Activated CD8-positive, alpha-beta T cell treated with anti-CD3 and anti-CD28 coated beads for 36 hours (primary cell): ENCODE data around the gene KCNK2. TPM values are rescaled to one million over a fixed set of nuclear protein-coding genes. Genes with fewer than 3 reads are reported as not detected.

ENCODE experiments used
- ATAC-seq: fragments of 200-7000 bp; cut with Tn5 transposase; one replicate; pipeline ENCODE4 v1.10.0; 2021; ENCODE audit warnings: mild to moderate bottlenecking, moderate library complexity
- CTCF ChIA-PET: fragments of 350-600 bp; sonication (Branson Sonifier 250); formaldehyde crosslinking; loops from one replicate; lab custom pipeline; 2021; ENCODE audit warnings: antibody characterized with exemption; lab: Charles Lee
- POLR2A ChIA-PET: fragments of 350-600 bp; sonication (Branson Sonifier 250); formaldehyde crosslinking; loops from one replicate; lab custom pipeline; 2021; ENCODE audit warnings: antibody characterized with exemption; lab: Charles Lee
- DNase-seq: peaks from one replicate; pipeline ENCODE4 v3.0.0-alpha.2; 2020
- H3K27ac Mint-ChIP-seq: one replicate; pipeline ENCODE4 v1.8.0; 2021; ENCODE audit warnings: mild to moderate bottlenecking, mixed read lengths
- H3K27me3 Mint-ChIP-seq: one replicate; pipeline ENCODE4 v1.8.0; 2021; ENCODE audit warnings: mixed read lengths
- H3K36me3 Mint-ChIP-seq: one replicate; pipeline ENCODE4 v1.8.0; 2021; ENCODE audit warnings: low read depth, mixed read lengths
- H3K4me1 Mint-ChIP-seq: one replicate; pipeline ENCODE4 v1.8.0; 2021; ENCODE audit warnings: low read depth, mixed read lengths
- H3K4me3 Mint-ChIP-seq: one replicate; pipeline ENCODE4 v1.8.0; 2021; ENCODE audit warnings: mild to moderate bottlenecking, moderate library complexity, mixed read lengths
- H3K9me3 Mint-ChIP-seq: one replicate; pipeline ENCODE4 v1.8.0; 2021; ENCODE audit warnings: mixed read lengths
- intact Hi-C: fragments of 100-400 bp; cut with micrococcal nuclease; formaldehyde crosslinking; loops from one replicate; pipeline ENCODE4 v1.10.0; 2022
- total RNA-seq, 2 experiments: library from RNA; stranded (reverse); gene quantifications; one replicate each; pipeline ENCODE4 v1.2.3, GENCODE V29; 2021
- TF ChIP-seq, protein P1 (sequence below): fragments of 200-600 bp; IDR thresholded peaks from one replicate; pipeline ENCODE4 v1.8.0; 2022; ENCODE audit warnings: antibody characterized with exemption, mild to moderate bottlenecking

KCNK2 gene
- total RNA-seq, 2 experiments from 2014 or later = not detected

- Mint-ChIP-seq H3K27me3 (peaks cover 1% of the 10 kb centered on the region), H3K4me1 (no peaks in the 10 kb centered on the region), H3K27ac (no peak overlapping the region), H3K36me3 (no peaks in the 10 kb centered on the region), H3K9me3 (peaks cover 2% of the 10 kb centered on the region), H3K4me3 (no peak overlapping the region)
- TF ChIP-seq, protein P1, sequence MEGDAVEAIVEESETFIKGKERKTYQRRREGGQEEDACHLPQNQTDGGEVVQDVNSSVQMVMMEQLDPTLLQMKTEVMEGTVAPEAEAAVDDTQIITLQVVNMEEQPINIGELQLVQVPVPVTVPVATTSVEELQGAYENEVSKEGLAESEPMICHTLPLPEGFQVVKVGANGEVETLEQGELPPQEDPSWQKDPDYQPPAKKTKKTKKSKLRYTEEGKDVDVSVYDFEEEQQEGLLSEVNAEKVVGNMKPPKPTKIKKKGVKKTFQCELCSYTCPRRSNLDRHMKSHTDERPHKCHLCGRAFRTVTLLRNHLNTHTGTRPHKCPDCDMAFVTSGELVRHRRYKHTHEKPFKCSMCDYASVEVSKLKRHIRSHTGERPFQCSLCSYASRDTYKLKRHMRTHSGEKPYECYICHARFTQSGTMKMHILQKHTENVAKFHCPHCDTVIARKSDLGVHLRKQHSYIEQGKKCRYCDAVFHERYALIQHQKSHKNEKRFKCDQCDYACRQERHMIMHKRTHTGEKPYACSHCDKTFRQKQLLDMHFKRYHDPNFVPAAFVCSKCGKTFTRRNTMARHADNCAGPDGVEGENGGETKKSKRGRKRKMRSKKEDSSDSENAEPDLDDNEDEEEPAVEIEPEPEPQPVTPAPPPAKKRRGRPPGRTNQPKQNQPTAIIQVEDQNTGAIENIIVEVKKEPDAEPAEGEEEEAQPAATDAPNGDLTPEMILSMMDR = no peak
- intact Hi-C loops = no loop called here
- POLR2A ChIA-PET = no interaction called here
- ATAC-seq = no peak
- CTCF ChIA-PET = no interaction called here
- no peak for DNase-seq
These were observed 23.5 kb downstream of the KCNK2 start for GRCh38 chr1:215106067-215106466.

DNA sequence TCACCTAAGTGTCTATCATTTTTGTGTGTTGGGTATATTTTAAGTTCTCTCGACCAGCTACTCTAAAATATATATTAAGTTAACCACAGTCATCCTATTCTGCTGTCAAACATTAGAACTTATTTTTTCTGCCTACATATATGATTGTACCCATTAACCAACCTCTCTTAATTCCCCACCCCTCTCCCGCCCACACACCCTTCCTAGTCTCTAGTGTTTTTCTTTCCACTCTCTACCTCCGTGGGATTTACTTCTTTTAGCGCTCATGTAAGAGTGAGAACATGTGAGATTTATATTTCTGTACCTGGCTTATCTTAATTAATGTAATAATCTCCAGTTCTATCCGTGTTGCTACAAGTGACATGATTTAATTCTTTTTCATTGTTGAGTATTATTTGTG, 26.6 kb downstream of the KCNK2 start:
- Mint-ChIP-seq H3K36me3 (no peaks in the 10 kb centered on the region), H3K9me3 (peaks cover 2% of the 10 kb centered on the region), H3K27ac (no peak overlapping the region), H3K27me3 (peaks cover 3% of the 10 kb centered on the region), H3K4me1 (no peaks in the 10 kb centered on the region), H3K4me3 (no peak overlapping the region)
- ATAC-seq = no peak
- CTCF ChIA-PET = no interaction called here
- POLR2A ChIA-PET = no interaction called here
- intact Hi-C loops = no loop called here
- TF ChIP-seq, protein P1 = no peak
- DNase-seq = no peak

DNA sequence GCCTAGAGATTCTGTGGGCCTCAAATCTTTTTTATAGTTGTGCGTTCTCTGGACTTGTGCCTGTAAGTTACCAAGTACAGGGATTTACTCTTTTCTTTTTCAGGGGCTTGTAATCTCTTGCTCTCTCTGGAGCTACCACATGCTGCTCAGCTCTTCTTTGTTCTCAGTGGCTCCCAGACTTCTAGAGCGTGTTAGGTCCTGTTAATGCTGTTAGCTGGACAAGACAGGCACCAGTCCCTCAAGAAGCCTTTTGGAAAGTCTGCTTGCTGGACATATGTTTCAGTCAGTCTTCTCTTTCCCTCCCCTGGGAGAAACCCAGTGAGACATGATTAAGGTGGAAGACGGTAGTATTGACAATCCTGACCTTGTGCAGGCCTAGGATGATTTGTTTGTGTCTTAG, 29.4 kb downstream of the KCNK2 start:
- peaks cover 3% of the 10 kb centered on the region for H3K27me3 Mint-ChIP-seq
- no peak overlapping the region for H3K4me3 Mint-ChIP-seq
- DNase-seq = no peak
- no peaks in the 10 kb centered on the region for H3K36me3 Mint-ChIP-seq
- peaks cover 2% of the 10 kb centered on the region for H3K9me3 Mint-ChIP-seq
- H3K27ac Mint-ChIP-seq = no peak overlapping the region
- intact Hi-C loops = no loop called here
- POLR2A ChIA-PET = no interaction called here
- ATAC-seq = no peak
- H3K4me1 Mint-ChIP-seq = no peaks in the 10 kb centered on the region
- CTCF ChIA-PET = no interaction called here
- TF ChIP-seq, protein P1 = no peak

- intact Hi-C loops = no loop called here
- Mint-ChIP-seq H3K36me3 (no peaks in the 10 kb centered on the region), H3K27me3 (peaks cover 3% of the 10 kb centered on the region), H3K9me3 (peaks cover 2% of the 10 kb centered on the region), H3K27ac (no peak overlapping the region), H3K4me1 (no peaks in the 10 kb centered on the region), H3K4me3 (no peak overlapping the region)
- TF ChIP-seq, protein P1 = no peak
- ATAC-seq = no peak
- ChIA-PET CTCF (no interaction called here), POLR2A (interaction anchor here (0.6 kb wide), 1 partner anchor 58 kb away, joined by 3 read pairs; no protein-coding TSS in a partner anchor)
- no peak for DNase-seq
These were observed 31.2 kb downstream of the KCNK2 start for GRCh38 chr1:215113776-215114153.

GRCh38 chr1:215114154-215114933, 31.8 kb downstream of the KCNK2 start:
- no peak overlapping the region for H3K27ac Mint-ChIP-seq
- H3K27me3 Mint-ChIP-seq = peaks cover 3% of the 10 kb centered on the region
- ChIA-PET CTCF (no interaction called here), POLR2A (interaction anchor here (0.6 kb wide), 1 partner anchor 58 kb away, joined by 3 read pairs; no protein-coding TSS in a partner anchor)
- H3K36me3 Mint-ChIP-seq = no peaks in the 10 kb centered on the region
- no peaks in the 10 kb centered on the region for H3K4me1 Mint-ChIP-seq
- DNase-seq = no peak
- H3K9me3 Mint-ChIP-seq = peaks cover 1% of the 10 kb centered on the region
- TF ChIP-seq, protein P1 = no peak
- intact Hi-C loops = no loop called here
- ATAC-seq = no peak
- H3K4me3 Mint-ChIP-seq = no peak overlapping the region
